Muscle of leg (tissue), 11 donors: ENCODE data around the gene TBC1D32. TPM values are rescaled to one million over a fixed set of nuclear protein-coding genes. Genes with fewer than 3 reads are reported as not detected.
"Not testable (repeated sequence)": the region's sequence is repeated elsewhere in the genome, so short reads cannot be mapped to it uniquely, and the experiment has no call there.

Experiments used
- DNase-seq: peaks from one replicate; pipeline ENCODE4 v3.0.0; 2013
- H3K27ac ChIP-seq: one replicate; pipeline ENCODE4 v1.5.1; 2013; ENCODE audit warnings: mild to moderate bottlenecking, low read length, control low read depth
- H3K27me3 ChIP-seq: one replicate; pipeline ENCODE4 v1.6.1; 2013; ENCODE audit warnings: low read length; ENCODE audit not compliant: control insufficient read depth, insufficient read depth
- H3K36me3 ChIP-seq: one replicate; pipeline ENCODE4 v1.6.1; 2013; ENCODE audit warnings: low read length; ENCODE audit not compliant: control insufficient read depth, insufficient read depth
- H3K4me1 ChIP-seq: one replicate; pipeline ENCODE4 v1.6.1; 2013; ENCODE audit warnings: low read length; ENCODE audit not compliant: control insufficient read depth, insufficient read depth
- H3K4me3 ChIP-seq: one replicate; pipeline ENCODE4 v1.5.1; 2013; ENCODE audit warnings: low read length, control low read depth
- H3K9me3 ChIP-seq: replicated peaks from 2 replicates; pipeline ENCODE4 v1.6.1; 2013; ENCODE audit warnings: low read depth, low read length; ENCODE audit not compliant: control insufficient read depth
- WGBS: methylation state at CpG from one replicate; pipeline ENCODE4 v1.1.5; 2013; ENCODE audit warnings: missing lambda C conversion rate; ENCODE audit not compliant: insufficient coverage; 5-methylcytosine and 5-hydroxymethylcytosine counted together
- polyA plus RNA-seq, 8 donors: library from polyadenylated mRNA; unstranded; fragments of 120-200 nt; gene quantifications; one replicate each; pipeline versions ENCODE4 v1.2.1 to v1.2.3, GENCODE V29; 2013; ENCODE audit warnings: inconsistent platforms in 1 of 8, low replicate concordance in 1 of 8; ENCODE audit not compliant: insufficient read length in 8 of 8, insufficient read depth in 1 of 8
- total RNA-seq: library from RNA; stranded (reverse); fragments of 120-200 nt; gene quantifications from one replicate; pipeline ENCODE4 v1.2.4, GENCODE V29; 2013

TBC1D32 gene
- total and polyA plus RNA-seq, 9 donors: 5.1 to 12.9 (median 5.8) TPM

DNA sequence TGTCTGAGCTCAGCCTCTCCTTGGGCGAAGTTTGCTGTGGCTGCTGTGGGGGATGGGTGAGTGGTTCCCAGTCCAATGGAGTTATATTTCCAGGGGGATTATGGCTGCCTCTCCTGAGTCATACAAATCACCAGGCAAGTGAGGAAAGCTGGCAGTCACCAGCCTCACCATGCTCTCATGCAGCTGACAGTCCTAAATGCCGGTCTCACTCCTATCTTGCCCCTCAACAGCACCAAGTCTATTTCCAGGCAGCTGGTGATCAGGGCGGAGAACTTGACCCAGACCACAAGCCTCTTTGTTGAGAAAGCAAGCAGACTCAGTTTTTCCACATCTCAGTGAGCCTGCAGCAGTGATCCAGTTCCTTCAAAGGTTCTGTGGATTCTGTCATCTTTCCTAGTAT, 98.9 kb downstream of the TBC1D32 start:
- 100% methylated on average over 1 of the region's 3 CpGs for WGBS
- H3K9me3 ChIP-seq: no peaks in the 10 kb centered on the region
- H3K4me1 ChIP-seq: no peaks in the 10 kb centered on the region
- H3K36me3 ChIP-seq: peaks cover 5% of the 10 kb centered on the region
- no peak for DNase-seq
- no peak overlapping the region for H3K4me3 ChIP-seq
- H3K27ac ChIP-seq: no peak overlapping the region
- no peaks in the 10 kb centered on the region for H3K27me3 ChIP-seq

DNA sequence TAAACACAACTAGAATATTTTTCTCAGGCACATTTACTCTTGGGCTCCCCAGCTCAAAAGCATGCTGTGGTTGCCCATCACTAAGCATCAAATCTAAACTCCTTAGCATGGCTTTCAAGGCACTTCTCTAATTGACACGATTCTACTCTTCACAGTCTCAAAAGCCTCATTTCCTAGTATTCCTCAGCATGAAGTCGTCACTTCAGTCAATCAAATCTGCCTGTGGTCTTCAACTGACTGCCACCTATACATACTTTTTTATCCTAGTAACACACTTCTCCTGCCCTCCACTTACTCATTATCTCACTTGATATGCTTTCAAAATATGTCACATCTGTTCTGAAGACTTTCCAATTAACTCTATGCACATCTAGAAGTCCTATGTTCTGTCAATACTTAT, 110.3 kb downstream of the TBC1D32 start:
- no peaks in the 10 kb centered on the region for H3K36me3 ChIP-seq
- H3K9me3 ChIP-seq: no peaks in the 10 kb centered on the region
- no peak overlapping the region for H3K27ac ChIP-seq
- H3K4me3 ChIP-seq: no peak overlapping the region
- no peaks in the 10 kb centered on the region for H3K4me1 ChIP-seq
- H3K27me3 ChIP-seq: no peaks in the 10 kb centered on the region
- WGBS: 46% methylated on average over 2 of the region's 2 CpGs
- DNase-seq: no peak

DNA sequence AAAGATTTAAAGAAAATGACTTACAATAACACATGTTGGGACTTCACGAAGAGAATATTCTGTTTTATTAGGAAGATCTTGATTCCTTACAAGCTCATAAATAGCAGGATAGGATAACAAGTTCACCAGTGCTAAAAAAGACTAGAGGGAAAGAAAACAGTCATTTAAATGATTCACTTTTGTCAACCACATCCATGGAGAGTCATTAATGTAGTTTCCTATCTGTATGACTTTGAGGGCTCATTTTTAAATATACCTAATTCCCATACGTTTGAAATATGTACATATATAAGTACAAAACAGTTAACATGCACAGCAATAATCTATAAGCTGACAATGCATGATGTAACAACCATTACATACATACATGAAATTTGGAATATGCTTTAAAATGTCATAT, 111.1 kb downstream of the TBC1D32 start:
- Histone ChIP-seq H3K4me1 (no peaks in the 10 kb centered on the region), H3K27me3 (no peaks in the 10 kb centered on the region), H3K9me3 (no peaks in the 10 kb centered on the region), H3K27ac (no peak overlapping the region), H3K36me3 (no peaks in the 10 kb centered on the region), H3K4me3 (no peak overlapping the region)
- no CpG with 5 or more reads among the region's 2 CpGs for WGBS
- DNase-seq: no peak

DNA sequence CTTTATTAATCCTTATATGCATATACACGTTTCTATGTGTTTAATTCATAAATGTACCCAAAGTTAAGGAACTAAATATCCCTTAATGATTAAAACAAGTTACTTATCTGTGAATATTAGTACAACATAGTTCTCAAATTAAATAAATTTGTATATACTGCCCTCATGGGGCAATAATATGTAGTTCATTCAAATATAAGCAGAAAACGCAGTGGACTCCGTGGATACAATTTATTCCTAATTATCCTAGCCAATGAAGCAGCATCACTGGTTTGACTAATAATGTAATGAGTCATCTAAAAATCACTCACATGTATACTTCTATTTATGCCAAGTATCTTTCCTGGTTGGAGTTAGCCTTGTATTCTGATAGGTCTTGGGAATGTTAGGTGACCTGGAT, 111.6 kb downstream of the TBC1D32 start:
- no peak overlapping the region for H3K27ac ChIP-seq
- no peaks in the 10 kb centered on the region for H3K27me3 ChIP-seq
- no peaks in the 10 kb centered on the region for H3K4me1 ChIP-seq
- DNase-seq: peak; percentile 4
- H3K4me3 ChIP-seq: no peak overlapping the region
- no peaks in the 10 kb centered on the region for H3K9me3 ChIP-seq
- no peaks in the 10 kb centered on the region for H3K36me3 ChIP-seq
- no CpG with 5 or more reads among the region's 3 CpGs for WGBS

DNA sequence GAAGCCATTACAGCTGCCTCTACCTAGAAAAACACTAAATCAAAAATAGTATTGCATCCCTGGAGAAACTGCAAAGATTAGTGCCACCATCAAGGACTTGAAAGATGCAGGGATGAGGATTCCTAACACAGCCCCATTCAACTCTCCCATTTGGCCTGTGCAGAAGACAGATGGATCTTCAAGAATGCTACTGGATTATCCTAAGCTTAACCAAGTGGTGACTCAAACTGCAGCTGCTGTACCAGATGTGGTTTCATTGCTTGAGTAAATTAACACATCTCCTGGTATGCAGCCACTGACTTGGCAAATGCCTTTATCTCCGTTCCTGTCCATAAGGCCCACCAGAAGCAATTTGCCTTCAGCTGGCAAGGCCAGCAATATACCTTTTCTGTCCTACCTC, 117.4 kb downstream of the TBC1D32 start:
- peaks cover 21% of the 10 kb centered on the region for H3K9me3 ChIP-seq
- WGBS: no CpG with 5 or more reads among the region's 1 CpG
- DNase-seq: peak; percentile 6

DNA sequence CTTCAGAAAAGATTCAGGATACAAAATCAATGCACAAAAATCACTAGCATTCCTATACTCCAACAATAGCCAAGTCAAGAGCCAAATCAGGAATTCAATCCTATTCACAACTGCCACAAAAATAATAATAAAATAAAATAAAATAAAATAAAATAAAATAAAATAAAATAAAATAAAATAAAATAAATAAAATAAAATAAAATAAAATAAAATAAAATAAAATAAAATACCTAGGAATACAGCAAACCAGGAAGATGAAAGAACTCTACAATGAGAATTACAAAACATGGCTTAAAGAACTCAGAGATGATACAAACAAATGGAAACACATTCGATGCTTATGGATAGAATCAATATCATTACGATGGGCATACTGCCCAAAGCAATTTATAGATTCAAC, 120.9 kb downstream of the TBC1D32 start:
- H3K9me3 ChIP-seq: peaks cover 21% of the 10 kb centered on the region
- H3K27ac ChIP-seq, H3K27me3 ChIP-seq, H3K4me1 ChIP-seq, DNase-seq, H3K36me3 ChIP-seq, H3K4me3 ChIP-seq: not testable (repeated sequence)
- no CpG with 5 or more reads among the region's 2 CpGs for WGBS

More for the DNA sequence above, 117.4 kb downstream of the TBC1D32 start:
- Histone ChIP-seq H3K4me3 (no peak overlapping the region), H3K27me3 (no peaks in the 10 kb centered on the region), H3K27ac (no peak overlapping the region), H3K4me1 (no peaks in the 10 kb centered on the region), H3K36me3 (no peaks in the 10 kb centered on the region)

DNA sequence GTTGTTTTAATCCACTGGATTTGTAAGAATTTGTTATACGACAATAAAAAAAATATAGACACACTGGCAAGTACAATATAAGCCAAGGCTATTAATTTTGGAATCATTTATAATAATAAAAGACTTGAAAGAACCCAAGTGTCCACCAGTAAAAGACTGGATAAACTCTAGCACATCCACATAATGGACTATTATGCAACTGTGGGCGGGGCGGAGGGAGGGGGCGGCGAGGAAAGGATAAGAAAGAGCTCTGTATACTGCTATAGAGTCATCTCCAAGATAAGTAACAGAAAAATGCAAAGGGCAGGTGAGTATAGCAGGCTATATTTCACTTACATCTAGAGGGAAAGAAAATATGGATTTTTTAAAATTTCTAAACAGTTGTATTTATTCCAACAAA, 123.3 kb downstream of the TBC1D32 start:
- no peak overlapping the region for H3K27ac ChIP-seq
- WGBS: no CpG with 5 or more reads among the region's 5 CpGs
- peaks cover 18% of the 10 kb centered on the region for H3K9me3 ChIP-seq
- H3K4me1 ChIP-seq: no peaks in the 10 kb centered on the region
- no peaks in the 10 kb centered on the region for H3K36me3 ChIP-seq
- no peak overlapping the region for H3K4me3 ChIP-seq
- H3K27me3 ChIP-seq: no peaks in the 10 kb centered on the region
- no peak for DNase-seq

DNA sequence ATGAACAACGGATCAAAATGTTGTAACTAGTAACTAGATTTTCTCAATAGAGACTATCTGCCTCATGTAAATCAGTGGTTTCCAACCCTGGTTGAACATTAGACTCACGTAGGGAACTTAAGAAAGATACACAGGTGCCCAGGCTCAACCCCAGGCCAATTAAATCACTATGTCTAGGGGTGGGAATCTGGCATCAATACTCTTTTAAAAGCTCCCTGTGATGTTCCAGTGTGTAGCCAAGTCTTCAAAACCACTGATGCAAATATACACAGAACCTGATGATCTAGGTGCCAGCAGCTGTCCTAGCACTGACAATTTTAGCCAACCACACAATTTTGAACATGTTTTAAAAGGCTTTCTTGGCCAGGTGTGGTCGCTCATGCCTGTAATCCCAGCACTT, 128.7 kb downstream of the TBC1D32 start:
- Histone ChIP-seq H3K36me3 (no peaks in the 10 kb centered on the region), H3K27me3 (no peaks in the 10 kb centered on the region), H3K9me3 (no peaks in the 10 kb centered on the region), H3K27ac (no peak overlapping the region), H3K4me3 (no peak overlapping the region), H3K4me1 (no peaks in the 10 kb centered on the region)
- 60% methylated on average over 1 of the region's 3 CpGs for WGBS
- DNase-seq: no peak

DNA sequence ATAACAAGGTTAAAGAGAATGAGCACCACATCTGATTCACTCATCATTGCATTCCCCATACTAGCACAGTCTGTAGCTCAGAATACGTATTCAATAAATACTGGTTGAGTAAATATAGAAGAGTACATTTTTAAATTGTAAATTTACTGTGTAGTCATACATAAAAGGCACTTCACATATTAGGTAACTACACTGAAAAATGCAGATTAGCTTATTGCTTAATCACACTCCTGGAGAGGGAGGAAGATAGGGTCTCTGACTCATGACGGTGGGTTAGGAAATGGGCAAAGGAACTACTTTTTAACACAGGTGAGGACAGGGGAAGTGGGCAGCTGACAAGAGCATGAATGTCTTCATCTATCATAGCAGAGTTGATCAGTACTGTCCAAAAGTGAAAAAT, 133.2 kb downstream of the TBC1D32 start:
- no CpG with 5 or more reads among the region's 2 CpGs for WGBS
- Histone ChIP-seq H3K9me3 (no peaks in the 10 kb centered on the region), H3K27me3 (no peaks in the 10 kb centered on the region)

DNA sequence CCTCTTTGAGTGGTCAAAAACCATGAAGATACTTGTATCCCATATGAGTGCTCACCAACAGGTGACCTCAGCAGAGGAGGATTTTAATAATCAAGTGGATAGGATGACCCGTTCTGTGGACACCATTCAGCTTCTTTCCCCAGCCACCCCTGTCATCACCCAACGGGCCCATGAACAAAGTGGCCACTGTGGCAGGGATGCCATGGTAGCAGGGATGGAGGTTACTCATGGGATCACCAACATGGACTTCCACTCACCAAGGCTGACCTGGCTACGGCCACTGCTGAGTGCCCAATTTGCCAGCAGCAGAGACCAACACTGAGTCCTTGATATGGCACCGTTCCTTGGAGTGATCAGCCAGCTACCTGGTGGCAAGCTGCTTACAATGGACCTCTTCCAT, 138.2 kb downstream of the TBC1D32 start:
- DNase-seq, H3K36me3 ChIP-seq, H3K4me3 ChIP-seq, H3K4me1 ChIP-seq, H3K9me3 ChIP-seq, H3K27me3 ChIP-seq, H3K27ac ChIP-seq: not testable (repeated sequence)
- WGBS: 100% methylated on average over 2 of the region's 4 CpGs

More for the DNA sequence above, 133.2 kb downstream of the TBC1D32 start:
- no peak overlapping the region for H3K4me3 ChIP-seq
- H3K36me3 ChIP-seq: no peaks in the 10 kb centered on the region
- H3K4me1 ChIP-seq: no peaks in the 10 kb centered on the region
- no peak overlapping the region for H3K27ac ChIP-seq
- no peak for DNase-seq

DNA sequence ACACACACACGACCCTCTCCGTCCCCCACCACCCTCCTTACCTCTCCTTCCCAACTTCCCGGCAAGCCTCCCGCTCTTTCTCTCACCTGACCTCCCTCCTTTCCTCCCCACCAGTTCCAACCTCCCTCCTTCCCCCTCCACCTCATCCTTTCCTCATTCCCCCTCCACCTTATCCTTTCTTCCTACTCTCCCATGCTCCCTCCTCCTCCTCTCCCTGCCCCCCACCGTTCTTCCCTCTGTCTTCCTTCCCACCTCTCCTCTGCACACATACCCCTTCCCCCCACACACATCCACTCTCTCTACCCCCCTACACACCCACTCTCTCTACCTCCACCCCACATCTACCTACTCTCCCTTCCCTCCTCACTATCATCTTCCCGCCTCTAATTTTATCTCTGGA, 144.2 kb downstream of the TBC1D32 start:
- 54% methylated on average over 5 of the region's 6 CpGs for WGBS
- Histone ChIP-seq H3K36me3 (no peaks in the 10 kb centered on the region), H3K4me3 (no peak overlapping the region), H3K9me3 (no peaks in the 10 kb centered on the region), H3K27ac (no peak overlapping the region), H3K4me1 (no peaks in the 10 kb centered on the region), H3K27me3 (no peaks in the 10 kb centered on the region)
- no peak for DNase-seq
